Neural progenitor cell (in vitro differentiated cells): ENCODE measurements around the gene PDE1C. TPM values are rescaled to one million over a fixed set of nuclear protein-coding genes. Genes with fewer than 3 reads are reported as not detected.
A peak's percentile ranks its signal among the peaks of the same experiment; 100 is the strongest.

Experiments
- DNase-seq: peaks from one replicate; pipeline ENCODE4 v3.0.0-alpha.2; 2016; ENCODE audit warnings: low spot score
- H2AFZ ChIP-seq: fragments of 200-600 bp; sonication (generic); replicated peaks from 2 replicates; pipeline ENCODE4 v1.6.1; 2016; ENCODE audit warnings: antibody characterized with exemption
- H3F3A ChIP-seq: fragments of 200-600 bp; sonication (generic); 2 replicates; pipeline ENCODE4 v1.6.1; 2016; ENCODE audit warnings: antibody characterized with exemption, low read depth
- H3K27ac ChIP-seq: fragments of 200-600 bp; sonication (generic); 2 replicates; pipeline ENCODE4 v1.5.1; 2016; ENCODE audit warnings: mild to moderate bottlenecking
- H3K27me3 ChIP-seq: fragments of 200-600 bp; sonication (generic); 2 replicates; pipeline ENCODE4 v1.6.1; 2016; ENCODE audit warnings: mild to moderate bottlenecking, moderate library complexity
- H3K36me3 ChIP-seq: fragments of 200-600 bp; sonication (generic); 2 replicates; pipeline ENCODE4 v1.5.1; 2016
- H3K4me1 ChIP-seq: fragments of 200-600 bp; sonication (generic); 2 replicates; pipeline ENCODE4 v1.6.1; 2016; ENCODE audit warnings: mixed run types
- H3K4me2 ChIP-seq: fragments of 200-600 bp; sonication (generic); 2 replicates; pipeline ENCODE4 v1.6.1; 2016
- H3K4me3 ChIP-seq: fragments of 200-600 bp; sonication (generic); 2 replicates; pipeline ENCODE4 v1.5.1; 2016
- H3K79me2 ChIP-seq: fragments of 200-600 bp; sonication (generic); 2 replicates; pipeline ENCODE4 v1.6.1; 2016; ENCODE audit warnings: low read depth
- H3K9ac ChIP-seq: fragments of 200-600 bp; sonication (generic); 2 replicates; pipeline ENCODE4 v1.6.1; 2016
- H3K9me3 ChIP-seq: fragments of 200-600 bp; sonication (generic); 2 replicates; pipeline ENCODE4 v1.5.1; 2016; ENCODE audit warnings: low read depth
- H4K20me1 ChIP-seq: fragments of 200-600 bp; sonication (generic); 2 replicates; pipeline ENCODE4 v1.6.1; 2016; ENCODE audit warnings: low read depth
- H3K27ac Mint-ChIP-seq: 3 replicates; pipeline ENCODE4 v1.8.0; 2021; ENCODE audit warnings: mixed read lengths
- H3K27me3 Mint-ChIP-seq: 2 replicates; pipeline ENCODE4 v1.8.0; 2022; ENCODE audit warnings: low read depth, mild to moderate bottlenecking, inconsistent platforms, moderate library complexity, mixed read lengths; ENCODE audit not compliant: insufficient read depth
- H3K36me3 Mint-ChIP-seq: 3 replicates; pipeline ENCODE4 v1.8.0; 2021; ENCODE audit warnings: mixed read lengths
- H3K4me1 Mint-ChIP-seq: 3 replicates; pipeline ENCODE4 v1.8.0; 2021; ENCODE audit warnings: mixed read lengths
- H3K4me3 Mint-ChIP-seq: 3 replicates; pipeline ENCODE4 v1.8.0; 2021; ENCODE audit warnings: mild to moderate bottlenecking, moderate library complexity, mixed read lengths
- H3K9me3 Mint-ChIP-seq: 3 replicates; pipeline ENCODE4 v1.8.0; 2020; ENCODE audit warnings: mixed read lengths
- CTCF ChIP-seq: fragments of 200-600 bp; sonication (generic); IDR thresholded peaks from 2 replicates; pipeline ENCODE4 v1.5.1; 2017; ENCODE audit warnings: antibody characterized with exemption, mild to moderate bottlenecking
- EZH2 ChIP-seq: fragments of 200-600 bp; sonication (generic); IDR thresholded peaks from 2 replicates; pipeline ENCODE4 v1.6.1; 2017; ENCODE audit warnings: antibody characterized with exemption, mild to moderate bottlenecking, moderate library complexity
- EZH2phosphoT487 ChIP-seq: fragments of 200-600 bp; sonication (generic); IDR thresholded peaks from 2 replicates; pipeline ENCODE4 v1.6.1; 2017; ENCODE audit warnings: antibody characterized with exemption
- total RNA-seq: library from RNA; depleted of rRNA; stranded (reverse); fragments of >200 nt; gene quantifications from 2 replicates; pipeline ENCODE4 v1.2.3, GENCODE V29; 2015; ENCODE audit warnings: low replicate concordance

PDE1C gene
- total RNA-seq, 1 donor from 2014 or later = 0.54 TPM

GRCh38 chr7:32091608-32092210, 21.5 kb upstream of the PDE1C start:
- no peak overlapping the region for H3K4me2 ChIP-seq
- H3K4me1 ChIP-seq = no peaks in the 10 kb centered on the region
- no peak overlapping the region for H3K9ac ChIP-seq
- no peak overlapping the region for H3K27ac ChIP-seq
- H3K36me3 ChIP-seq = no peaks in the 10 kb centered on the region
- no peaks in the 10 kb centered on the region for H4K20me1 ChIP-seq
- H3K4me3 Mint-ChIP-seq = no peak overlapping the region
- no peaks in the 10 kb centered on the region for H3F3A ChIP-seq
- no peaks in the 10 kb centered on the region for H3K36me3 Mint-ChIP-seq
- H2AFZ ChIP-seq = no peak overlapping the region
- no peak overlapping the region for H3K4me3 ChIP-seq
- no peaks in the 10 kb centered on the region for H3K9me3 ChIP-seq
- H3K4me1 Mint-ChIP-seq = peaks cover 17% of the 10 kb centered on the region
- H3K9me3 Mint-ChIP-seq = no peaks in the 10 kb centered on the region
- TF ChIP-seq EZH2phosphoT487 (no peak), EZH2 (no peak), CTCF (no peak)
- no peaks in the 10 kb centered on the region for H3K27me3 ChIP-seq
- no peak overlapping the region for H3K27ac Mint-ChIP-seq
- no peak for DNase-seq
- peaks cover 4% of the 10 kb centered on the region for H3K27me3 Mint-ChIP-seq
- no peaks in the 10 kb centered on the region for H3K79me2 ChIP-seq

- no peak overlapping the region for H3K27ac ChIP-seq
- H3F3A ChIP-seq = no peaks in the 10 kb centered on the region
- no peak overlapping the region for H2AFZ ChIP-seq
- Mint-ChIP-seq H3K36me3 (no peaks in the 10 kb centered on the region), H3K27me3 (peaks cover 3% of the 10 kb centered on the region), H3K27ac (peak overlapping the region; percentile 29), H3K4me1 (peaks cover 17% of the 10 kb centered on the region), H3K4me3 (no peak overlapping the region), H3K9me3 (no peaks in the 10 kb centered on the region)
- no peaks in the 10 kb centered on the region for H3K9me3 ChIP-seq
- no peak for DNase-seq
- no peaks in the 10 kb centered on the region for H3K27me3 ChIP-seq
- H4K20me1 ChIP-seq = no peaks in the 10 kb centered on the region
- no peaks in the 10 kb centered on the region for H3K36me3 ChIP-seq
- no peak overlapping the region for H3K4me2 ChIP-seq
- no peak overlapping the region for H3K4me3 ChIP-seq
- H3K79me2 ChIP-seq = no peaks in the 10 kb centered on the region
- TF ChIP-seq CTCF = no peak
- no peak for TF ChIP-seq EZH2phosphoT487
- H3K4me1 ChIP-seq = no peaks in the 10 kb centered on the region
- no peak overlapping the region for H3K9ac ChIP-seq
Measured at GRCh38 chr7:32089678-32090077, 19.5 kb upstream of the PDE1C start.

GRCh38 chr7:32089256-32089655, 19.0 kb upstream of the PDE1C start:
- Histone ChIP-seq H3K79me2 (no peaks in the 10 kb centered on the region), H3K9me3 (no peaks in the 10 kb centered on the region), H3K4me2 (no peak overlapping the region), H2AFZ (no peak overlapping the region), H3K27ac (no peak overlapping the region), H3K4me3 (no peak overlapping the region), H3F3A (no peaks in the 10 kb centered on the region), H3K9ac (no peak overlapping the region), H3K4me1 (no peaks in the 10 kb centered on the region), H3K36me3 (no peaks in the 10 kb centered on the region), H3K27me3 (no peaks in the 10 kb centered on the region), H4K20me1 (no peaks in the 10 kb centered on the region)
- no peak overlapping the region for H3K4me3 Mint-ChIP-seq
- no peaks in the 10 kb centered on the region for H3K27me3 Mint-ChIP-seq
- H3K4me1 Mint-ChIP-seq = peaks cover 17% of the 10 kb centered on the region
- no peak for DNase-seq
- TF ChIP-seq CTCF (no peak), EZH2 (no peak), EZH2phosphoT487 (no peak)
- no peaks in the 10 kb centered on the region for H3K36me3 Mint-ChIP-seq
- no peak overlapping the region for H3K27ac Mint-ChIP-seq
- H3K9me3 Mint-ChIP-seq = no peaks in the 10 kb centered on the region
